PFSK-1 (cell line): Measurements from ENCODE around the gene TGDS.

Source experiments
- FOXP2 ChIP-seq: optimal IDR thresholded peaks from 2 replicates; pipeline ENCODE3; 2011; ENCODE audit warnings: borderline replicate concordance, control low read depth, inconsistent platforms; ENCODE audit not compliant: insufficient read depth; ENCODE audit errors: extremely low read length, extremely low read depth
- POLR2AphosphoS5 ChIP-seq: IDR thresholded peaks from 2 replicates; pipeline ENCODE4 v1.6.1; 2012; ENCODE audit warnings: low read depth, mild to moderate bottlenecking, control low read depth, low read length, moderate library complexity
- REST ChIP-seq, 2 experiments: IDR thresholded peaks; 2 replicates each; pipeline versions ENCODE4 v1.6.1 to v1.8.0; 2011 to 2012; ENCODE audit warnings: low read depth in 2 of 2, low read length in 2 of 2, control low read depth in 1 of 2, inconsistent platforms in 1 of 2, mild to moderate bottlenecking in 1 of 2, moderate library complexity in 1 of 2; ENCODE audit not compliant: insufficient read depth in 1 of 2
- SIN3A ChIP-seq: IDR thresholded peaks from 2 replicates; pipeline ENCODE4 v1.6.1; 2012; ENCODE audit warnings: mild to moderate bottlenecking, low read length, moderate library complexity, borderline replicate concordance; ENCODE audit not compliant: insufficient read depth
- TAF1 ChIP-seq: IDR thresholded peaks from 2 replicates; pipeline ENCODE4 v1.6.1; 2012; ENCODE audit warnings: low read length, control low read depth, borderline replicate concordance; ENCODE audit not compliant: insufficient read depth

Gene TGDS

GRCh38 chr13:94537740-94538630 is 58.0 kb downstream of the TGDS start:
- no peak for TF ChIP-seq SIN3A
- no peak for TF ChIP-seq POLR2AphosphoS5
- TF ChIP-seq REST (IDR thresholded peaks at IDR 0.05; ENCODE audit: insufficient read depth in 1 of 2, low read depth in 2 of 2, low read length in 2 of 2): no peak
- TF ChIP-seq TAF1: no peak
- TF ChIP-seq FOXP2: no peak

GRCh38 chr13:94535775-94536174 is 60.2 kb downstream of the TGDS start:
- no peak for TF ChIP-seq TAF1
- TF ChIP-seq POLR2AphosphoS5: no peak
- no peak for TF ChIP-seq SIN3A
- no peak for TF ChIP-seq FOXP2
- TF ChIP-seq REST (IDR thresholded peaks at IDR 0.05; ENCODE audit: insufficient read depth in 1 of 2, low read depth in 2 of 2, low read length in 2 of 2): no peak

GRCh38 chr13:94535231-94535630 is 60.7 kb downstream of the TGDS start:
- no peak for TF ChIP-seq FOXP2
- no peak for TF ChIP-seq TAF1
- TF ChIP-seq REST (IDR thresholded peaks at IDR 0.05; ENCODE audit: insufficient read depth in 1 of 2, low read depth in 2 of 2, low read length in 2 of 2): no peak
- no peak for TF ChIP-seq SIN3A

- TF ChIP-seq SIN3A (no peak), REST (IDR thresholded peaks at IDR 0.05; ENCODE audit: insufficient read depth in 1 of 2, low read depth in 2 of 2, low read length in 2 of 2) (no peak), POLR2AphosphoS5 (no peak), TAF1 (no peak), FOXP2 (no peak)
Observed at GRCh38 chr13:94534166-94534565, 61.8 kb downstream of the TGDS start.
